Myocyte (in vitro differentiated cells): ENCODE results near the gene MICAL2. TPM values are rescaled to one million over a fixed set of nuclear protein-coding genes. Genes with fewer than 3 reads are reported as not detected.
A peak's percentile ranks its signal among the peaks of the same experiment; 100 is the strongest.

ENCODE experiments used
- DNase-seq: peaks from one replicate; pipeline ENCODE4 v3.0.0-alpha.2; 2012; ENCODE audit warnings: low read depth
- total RNA-seq: library from RNA; depleted of rRNA; stranded (reverse); fragments of >200 nt; gene quantifications from 2 replicates; pipeline ENCODE4 v1.2.3, GENCODE V29; 2014

MICAL2 gene
- total RNA-seq, 1 donor from 2014 or later, result 14.7 TPM

GRCh38 chr11:12098601-12099000, 11.8 kb upstream of the MICAL2 start:
- no peak for DNase-seq

GRCh38 chr11:12099132-12099873, 11.1 kb upstream of the MICAL2 start:
- no peak for DNase-seq

- DNase-seq, result no peak
These were observed 10.0 kb upstream of the MICAL2 start for GRCh38 chr11:12100429-12100828.

GRCh38 chr11:12100841-12101242, 9.5 kb upstream of the MICAL2 start:
- DNase-seq, result peak; percentile 81

- no peak for DNase-seq
These were observed 9.1 kb upstream of the MICAL2 start for GRCh38 chr11:12101318-12101717.

- DNase-seq, result no peak
These were observed 7.6 kb upstream of the MICAL2 start for GRCh38 chr11:12102588-12103410.

- DNase-seq, result peak; percentile 57
These were observed 6.8 kb upstream of the MICAL2 start for GRCh38 chr11:12103411-12104225.

GRCh38 chr11:12105471-12105870, 4.9 kb upstream of the MICAL2 start:
- DNase-seq, result peak; percentile 79

- DNase-seq, result no peak
These were observed 4.3 kb upstream of the MICAL2 start for GRCh38 chr11:12106101-12106500.

- no peak for DNase-seq
These were observed 3.9 kb upstream of the MICAL2 start for GRCh38 chr11:12106501-12106900.

GRCh38 chr11:12108875-12109453, 1.4 kb upstream of the MICAL2 start:
- no peak for DNase-seq

- DNase-seq, result no peak
These were observed 696 bp upstream of the MICAL2 start for GRCh38 chr11:12109591-12110196.

GRCh38 chr11:12110714-12111548, 541 bp downstream of the MICAL2 start:
- DNase-seq, result no peak

- no peak for DNase-seq
These were observed 1.4 kb downstream of the MICAL2 start for GRCh38 chr11:12111549-12112520.

GRCh38 chr11:12112750-12113149, 2.4 kb downstream of the MICAL2 start:
- DNase-seq, result no peak

- no peak for DNase-seq
These were observed 2.9 kb downstream of the MICAL2 start for GRCh38 chr11:12113294-12113693.

GRCh38 chr11:12114193-12115033, 4.0 kb downstream of the MICAL2 start:
- peak; percentile 89 for DNase-seq
